NCI-H1092 (cell line): ENCODE measurements around the gene UNC13A.
A peak's percentile ranks its signal among the peaks of the same experiment; 100 is the strongest.

Experiments
- DNase-seq: peaks from one replicate; lab custom pipeline; 2025; lab: John Stamatoyannopoulos, UW

Gene UNC13A

DNA sequence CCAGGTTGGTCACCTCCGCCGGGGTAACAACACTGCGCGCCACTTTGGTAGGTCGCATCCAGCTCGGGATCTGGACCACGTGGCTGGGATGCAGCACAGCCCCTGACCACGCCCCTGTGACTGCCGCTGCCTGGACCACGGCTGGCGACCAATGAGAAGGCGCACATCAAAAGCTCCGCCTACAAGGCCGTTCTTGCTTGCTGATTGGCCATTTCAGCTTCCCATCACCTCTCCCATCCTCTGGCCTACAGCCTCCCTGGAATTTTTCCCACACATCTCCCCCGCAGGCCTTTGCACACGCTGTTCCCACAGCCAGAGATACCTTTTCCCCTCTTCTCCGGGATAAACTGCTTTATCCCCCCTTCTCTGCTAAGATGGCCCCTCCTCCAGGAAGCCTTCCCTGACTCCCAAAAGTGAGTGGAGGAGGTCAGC is 18.6 kb upstream of the UNC13A start:
- no peak for DNase-seq

DNA sequence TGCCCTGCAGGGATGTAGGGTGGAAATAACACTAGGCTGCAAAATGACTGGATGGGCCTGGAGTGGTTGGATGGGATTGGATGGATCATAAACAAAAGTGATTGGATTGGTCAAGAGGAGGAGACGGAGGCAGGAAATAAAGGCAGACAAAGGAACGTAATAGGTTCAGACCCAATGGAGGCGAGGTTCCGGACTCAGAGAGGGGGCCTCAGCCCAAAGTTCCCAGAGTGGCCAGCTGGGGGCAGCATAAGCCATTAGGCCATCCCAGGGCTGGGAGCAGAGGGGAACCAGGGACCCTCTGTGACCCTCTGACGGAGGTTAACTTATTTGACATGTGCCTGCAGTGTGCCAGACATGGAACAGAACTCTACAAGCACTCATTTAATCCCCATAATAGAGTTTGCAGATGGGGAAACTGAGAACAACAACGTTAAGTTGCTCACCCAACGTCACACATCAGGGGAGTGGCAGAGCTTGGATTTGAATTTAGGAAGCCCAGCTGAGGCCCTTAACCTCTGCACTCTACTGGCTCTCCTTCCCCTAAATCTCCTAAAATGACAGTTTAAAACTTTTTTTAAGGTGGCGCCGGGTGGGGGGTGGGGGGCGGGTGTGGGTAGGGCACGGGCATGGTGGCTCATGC is 15.8 kb upstream of the UNC13A start:
- peak; percentile 44 for DNase-seq

DNA sequence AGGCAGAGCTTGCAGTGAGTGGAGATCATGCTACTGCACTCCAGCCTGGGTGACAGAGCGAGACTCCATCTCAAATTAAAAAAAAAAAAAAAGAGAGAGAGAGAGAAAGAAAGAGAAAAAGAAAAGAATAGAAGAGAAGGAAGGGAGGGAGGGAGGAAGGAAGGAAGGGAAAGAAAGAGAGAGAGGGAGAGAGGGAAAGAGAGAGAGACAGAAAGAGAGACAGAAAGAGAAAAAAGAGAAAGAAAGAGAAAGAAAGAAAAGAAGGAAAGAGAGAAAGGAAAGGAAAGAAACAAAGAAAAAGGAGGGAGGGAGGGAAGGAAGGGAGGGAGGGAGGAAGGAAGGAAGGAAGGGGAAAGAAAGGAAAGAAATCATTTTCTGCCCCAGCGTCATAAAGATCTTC is 7.0 kb upstream of the UNC13A start:
- DNase-seq, result no peak

DNA sequence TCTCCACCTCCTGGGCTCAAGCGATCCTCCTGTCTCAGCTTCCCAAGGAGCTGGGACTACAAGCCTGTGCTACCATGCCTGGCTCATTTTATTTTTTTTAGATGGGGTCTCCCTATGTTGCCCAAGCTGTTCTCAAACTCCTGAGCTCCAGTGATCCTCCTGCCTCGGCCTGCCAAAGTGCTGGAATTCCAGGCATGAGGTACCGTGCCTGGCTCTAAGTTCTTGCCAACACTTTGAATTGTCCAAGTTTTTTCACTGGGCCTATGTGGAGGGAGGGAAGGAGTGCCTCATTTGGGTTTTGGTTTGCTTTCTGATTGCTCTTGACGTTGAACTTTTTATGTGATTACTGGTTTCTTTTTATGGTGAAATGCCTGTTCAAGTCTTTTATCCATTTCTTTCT is 4.4 kb upstream of the UNC13A start:
- DNase-seq, result no peak

- DNase-seq, result no peak
Observed at GRCh38 chr19:17688853-17689595, 870 bp upstream of the UNC13A start.

- no peak for DNase-seq
Observed at GRCh38 chr19:17687141-17687856, 855 bp downstream of the UNC13A start.

GRCh38 chr19:17686592-17687024 is 1.5 kb downstream of the UNC13A start:
- no peak for DNase-seq

DNA sequence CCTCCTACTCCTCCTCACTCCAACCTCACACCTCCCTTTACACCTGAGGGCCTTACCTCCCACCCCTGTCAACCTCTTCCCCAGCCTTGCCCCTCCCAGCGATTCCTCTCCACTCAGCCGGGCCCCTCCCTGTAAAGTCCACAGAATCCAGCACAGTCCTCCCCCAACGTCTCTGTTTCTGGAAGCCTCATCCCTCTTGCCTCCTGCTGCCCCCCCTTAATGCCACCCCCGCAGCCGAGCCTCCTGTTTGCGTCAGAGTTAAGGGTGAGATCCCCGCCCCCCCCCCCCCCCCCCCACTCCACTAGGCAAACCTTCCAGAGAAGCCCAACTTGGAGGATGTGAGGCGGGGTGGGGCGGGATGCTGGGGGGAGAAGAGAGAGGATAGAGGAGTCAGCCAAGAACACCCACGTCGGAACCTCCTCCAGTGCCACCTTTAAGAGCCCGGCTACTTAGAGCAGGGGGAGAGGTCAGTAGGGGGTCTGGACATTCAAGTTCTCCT is 2.1 kb downstream of the UNC13A start:
- DNase-seq, result no peak

DNA sequence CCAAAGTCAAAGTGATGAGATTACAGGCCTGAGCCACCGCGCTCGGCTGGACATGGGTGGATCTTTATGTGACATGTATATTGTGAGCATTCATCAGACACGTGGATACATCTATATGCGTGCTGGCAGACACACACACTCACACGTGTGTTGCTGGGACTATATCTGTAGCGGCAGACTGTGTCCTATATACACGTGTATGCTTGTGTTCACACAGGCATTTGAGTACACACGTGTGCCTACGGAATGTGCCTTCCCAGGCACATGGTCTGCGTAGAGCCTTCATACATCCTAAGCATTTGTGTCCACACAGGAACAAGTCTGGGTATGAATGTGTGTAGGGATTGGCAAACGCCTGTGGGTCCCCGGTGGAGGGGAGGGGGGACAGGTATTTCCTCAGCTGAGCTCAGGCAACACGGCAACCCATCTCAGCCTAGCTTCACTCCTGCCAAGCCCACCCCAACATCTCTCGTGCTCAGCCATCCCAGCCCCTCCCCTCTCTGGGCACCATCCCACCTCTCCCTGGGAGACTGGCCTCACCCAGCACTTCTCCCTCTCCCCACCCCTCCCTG is 2.6 kb downstream of the UNC13A start:
- no peak for DNase-seq

- no peak for DNase-seq
Observed at GRCh38 chr19:17684256-17684655, 3.9 kb downstream of the UNC13A start.

GRCh38 chr19:17683078-17683477 is 5.1 kb downstream of the UNC13A start:
- no peak for DNase-seq

DNA sequence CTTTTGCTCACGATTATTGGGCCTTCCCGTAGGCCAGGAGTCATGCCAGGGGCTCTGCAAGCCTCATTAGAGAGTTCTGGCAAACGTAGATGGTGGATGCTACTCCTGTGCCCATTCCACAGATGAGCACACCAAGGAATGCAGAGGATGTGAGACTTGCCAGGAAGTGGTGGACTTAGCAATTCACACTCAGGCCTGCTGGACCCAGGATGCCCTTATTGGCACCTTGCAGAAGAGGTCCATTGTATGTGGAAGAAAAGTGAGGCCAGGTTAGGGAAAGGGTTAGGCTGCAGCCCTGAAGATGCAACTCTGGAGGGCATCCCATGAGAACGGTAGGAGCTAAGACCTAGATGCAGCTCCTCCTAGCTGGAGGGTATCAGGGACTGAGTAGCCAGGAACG is 5.9 kb downstream of the UNC13A start:
- no peak for DNase-seq

- DNase-seq, result no peak
Observed at GRCh38 chr19:17681505-17682125, 6.5 kb downstream of the UNC13A start.

DNA sequence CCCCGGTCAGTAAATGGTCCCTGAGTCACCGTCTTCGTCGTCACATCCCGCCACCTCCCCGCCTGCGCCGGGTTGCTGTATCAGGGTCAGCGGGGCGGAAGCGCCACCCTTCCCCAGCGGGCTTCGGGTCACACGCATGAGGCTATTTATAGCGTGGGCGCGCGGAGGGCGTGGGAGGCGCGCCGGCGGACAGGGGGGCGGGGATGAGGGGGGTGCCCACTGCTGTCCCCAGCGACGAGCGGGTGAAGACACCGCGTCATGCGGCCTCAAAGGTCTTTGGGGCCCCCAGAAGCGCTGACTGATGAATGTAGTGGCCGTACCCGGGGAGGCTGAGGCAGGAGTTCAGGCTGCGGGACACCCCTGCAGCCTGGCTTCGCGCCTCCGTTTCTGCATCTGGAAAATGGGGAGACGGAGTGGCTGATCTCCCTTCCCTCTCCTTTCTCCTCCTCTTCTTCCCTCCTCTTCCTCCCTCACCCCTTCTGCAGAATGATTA is 7.9 kb downstream of the UNC13A start:
- DNase-seq, result no peak

GRCh38 chr19:17679526-17680229 is 8.5 kb downstream of the UNC13A start:
- DNase-seq, result no peak

DNA sequence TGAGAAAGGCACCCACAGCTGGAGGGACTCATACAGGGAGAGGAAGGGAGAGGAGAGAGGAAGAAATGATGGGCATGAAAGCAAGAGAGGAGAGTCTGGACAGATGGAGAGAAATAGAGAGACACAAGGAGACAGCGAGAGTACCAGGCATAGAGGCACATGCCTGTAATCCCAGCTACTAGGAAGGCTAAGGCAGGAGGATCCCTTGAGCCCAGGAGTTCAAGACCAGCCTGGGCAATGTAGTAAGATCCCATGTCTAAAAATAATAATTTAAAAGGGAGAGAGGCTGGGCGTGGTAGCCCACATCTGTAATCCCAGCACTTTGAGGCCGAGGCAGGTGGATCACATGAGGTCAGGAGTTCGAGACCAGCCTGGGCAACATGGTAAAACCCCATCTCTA is 9.3 kb downstream of the UNC13A start:
- no peak for DNase-seq

- no peak for DNase-seq
Observed at GRCh38 chr19:17677002-17677401, 11.2 kb downstream of the UNC13A start.

- no peak for DNase-seq
Observed at GRCh38 chr19:17676295-17676694, 11.9 kb downstream of the UNC13A start.

DNA sequence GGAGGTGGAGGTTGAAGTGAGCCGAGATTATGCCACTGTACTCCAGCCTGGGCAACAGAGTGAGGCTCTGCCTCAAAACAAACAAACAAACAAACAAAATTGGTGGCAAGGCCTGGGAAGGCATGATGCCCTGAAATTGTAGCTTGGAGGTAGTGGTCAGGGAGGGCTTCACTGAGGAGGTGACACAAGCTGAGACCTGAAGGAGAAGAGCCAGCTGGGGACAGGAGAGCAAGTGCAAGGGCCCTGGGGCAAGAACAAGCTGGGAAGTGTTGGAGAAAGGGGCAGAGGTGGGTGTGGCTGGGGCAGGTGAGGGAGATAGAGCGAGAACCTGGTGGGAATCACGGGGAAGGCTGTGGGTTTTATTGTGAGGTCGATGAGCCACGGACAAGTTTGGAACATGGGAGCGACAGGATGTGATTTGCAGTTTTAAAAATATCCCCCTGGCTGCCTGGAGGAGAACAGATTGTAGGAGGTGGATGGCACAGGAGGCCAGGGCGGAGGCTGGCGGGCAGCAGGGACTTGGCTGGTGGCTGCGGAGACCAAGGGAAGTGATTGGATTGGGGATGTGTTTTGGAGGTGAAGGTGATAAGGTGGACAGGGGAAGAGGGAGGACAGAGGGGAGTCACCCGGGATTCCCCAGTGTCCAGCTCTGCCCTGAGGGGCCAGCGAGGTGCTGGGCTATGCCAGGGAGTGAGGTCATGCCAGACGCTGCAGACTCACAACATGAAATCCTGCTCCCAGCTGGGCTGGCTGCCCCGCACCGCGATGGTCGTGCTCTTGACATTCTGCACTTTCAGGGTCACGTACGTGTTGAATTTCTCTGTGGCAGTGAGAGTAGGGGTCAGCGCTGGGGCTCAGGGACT is 14.0 kb downstream of the UNC13A start:
- no peak for DNase-seq

DNA sequence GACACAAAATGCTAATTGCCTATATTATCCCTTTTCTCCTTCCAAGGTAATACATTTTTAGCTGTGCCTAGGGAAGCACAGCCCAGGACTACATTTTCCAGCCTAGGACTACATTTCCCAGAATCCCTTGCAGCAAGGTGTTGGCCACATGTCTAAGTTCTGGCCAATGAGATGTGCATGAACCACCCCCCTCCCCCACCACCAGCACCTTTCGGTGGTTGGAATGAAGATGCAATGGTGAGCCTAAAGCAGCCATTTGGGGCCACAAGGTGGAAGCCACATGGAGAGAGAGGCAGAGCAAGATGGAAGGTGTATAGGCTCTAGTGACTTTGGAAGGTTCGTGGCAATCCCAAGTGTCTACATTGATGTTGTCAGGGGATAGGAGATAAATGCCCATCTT is 16.2 kb downstream of the UNC13A start:
- no peak for DNase-seq
